NCI-H524 (cell line): ENCODE results near the gene CCL13.
A peak's percentile ranks its signal among the peaks of the same experiment; 100 is the strongest.

Experiments
- DNase-seq, 2 experiments: peaks; one replicate each; lab custom pipeline; 2025; lab: John Stamatoyannopoulos, UW

CCL13 gene

GRCh38 chr17:34363183-34363661 is 6.9 kb downstream of the CCL13 start, which contains the start of gene CCL1:
CCL1 (minus strand) TSS chr17:34363233; CDS start chr17:34363161, 72 bp downstream.
- no peak for DNase-seq

DNA sequence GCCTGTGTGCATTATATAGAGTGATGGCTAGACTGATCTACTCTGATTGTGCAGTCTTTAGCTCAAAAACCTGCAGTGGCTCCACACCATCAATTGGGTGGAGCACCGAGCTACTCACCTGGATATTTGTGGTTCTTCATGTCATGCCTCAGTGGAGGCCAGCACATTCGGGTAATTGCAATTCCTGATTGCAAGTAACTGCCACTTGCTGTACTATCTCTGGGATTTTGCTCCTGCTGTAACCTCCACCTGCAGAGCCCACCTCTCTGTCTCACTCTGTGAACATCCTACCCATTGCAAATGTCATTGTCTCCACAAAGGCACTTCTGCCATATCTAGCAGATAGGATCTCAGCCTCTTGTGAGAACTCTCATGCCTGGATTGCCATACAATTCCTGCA is 8.5 kb downstream of the CCL13 start:
- DNase-seq, result no peak

DNA sequence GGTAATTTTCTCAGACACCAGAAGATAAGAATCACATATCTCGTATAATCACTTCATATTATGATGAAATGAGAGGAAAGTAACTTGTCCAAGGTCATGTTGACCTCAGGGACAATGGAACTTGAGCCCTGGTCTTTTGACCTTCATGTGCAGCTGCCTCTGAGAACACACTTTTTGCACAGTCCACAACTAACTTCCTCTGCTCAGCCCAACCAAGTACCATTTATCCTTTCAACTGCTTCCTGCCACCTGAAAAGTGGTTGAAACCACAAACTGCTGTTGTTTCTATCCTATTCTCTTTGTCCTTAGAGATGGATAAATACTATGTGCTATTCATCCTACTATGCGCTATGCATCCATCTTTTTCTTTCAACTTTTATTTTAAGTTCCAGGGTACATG is 9.1 kb downstream of the CCL13 start:
- DNase-seq, result no peak

GRCh38 chr17:34366010-34366409 is 9.7 kb downstream of the CCL13 start:
- no peak for DNase-seq

- DNase-seq, result no peak
These were observed 10.3 kb downstream of the CCL13 start for GRCh38 chr17:34366529-34367107.

DNA sequence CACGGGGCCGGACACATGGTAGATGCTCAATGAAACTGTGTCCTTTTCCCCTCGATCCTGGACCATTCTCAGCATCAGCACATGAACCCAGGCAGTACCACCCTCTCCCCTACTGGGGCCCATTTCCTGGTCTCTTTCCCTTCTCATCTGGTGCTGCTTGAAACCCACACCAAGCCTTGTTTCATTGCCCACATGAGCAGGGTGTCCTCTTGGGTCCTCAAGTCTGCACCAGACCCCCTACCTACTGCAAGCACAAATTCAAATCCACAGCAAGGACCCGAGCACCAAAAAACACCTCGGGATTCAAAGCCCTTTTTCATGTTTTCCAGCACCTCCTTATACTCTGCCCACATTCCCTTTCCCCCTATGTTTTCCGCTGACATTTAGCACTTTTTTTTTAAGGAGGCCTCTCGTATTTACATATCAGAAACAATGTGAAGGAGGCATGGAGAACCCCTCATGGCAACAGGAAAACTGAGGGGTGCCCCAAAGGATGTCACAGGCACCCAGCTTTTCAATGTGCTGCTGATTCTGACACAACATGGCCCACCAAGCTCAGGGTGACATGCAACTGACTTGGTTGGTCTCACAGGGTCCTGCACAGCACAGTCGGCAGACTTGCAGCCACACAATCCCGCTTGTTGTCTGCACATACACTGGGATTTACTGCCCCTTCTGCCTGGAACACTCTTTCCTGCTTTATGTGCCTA is 11.4 kb downstream of the CCL13 start:
- DNase-seq, result no peak

DNA sequence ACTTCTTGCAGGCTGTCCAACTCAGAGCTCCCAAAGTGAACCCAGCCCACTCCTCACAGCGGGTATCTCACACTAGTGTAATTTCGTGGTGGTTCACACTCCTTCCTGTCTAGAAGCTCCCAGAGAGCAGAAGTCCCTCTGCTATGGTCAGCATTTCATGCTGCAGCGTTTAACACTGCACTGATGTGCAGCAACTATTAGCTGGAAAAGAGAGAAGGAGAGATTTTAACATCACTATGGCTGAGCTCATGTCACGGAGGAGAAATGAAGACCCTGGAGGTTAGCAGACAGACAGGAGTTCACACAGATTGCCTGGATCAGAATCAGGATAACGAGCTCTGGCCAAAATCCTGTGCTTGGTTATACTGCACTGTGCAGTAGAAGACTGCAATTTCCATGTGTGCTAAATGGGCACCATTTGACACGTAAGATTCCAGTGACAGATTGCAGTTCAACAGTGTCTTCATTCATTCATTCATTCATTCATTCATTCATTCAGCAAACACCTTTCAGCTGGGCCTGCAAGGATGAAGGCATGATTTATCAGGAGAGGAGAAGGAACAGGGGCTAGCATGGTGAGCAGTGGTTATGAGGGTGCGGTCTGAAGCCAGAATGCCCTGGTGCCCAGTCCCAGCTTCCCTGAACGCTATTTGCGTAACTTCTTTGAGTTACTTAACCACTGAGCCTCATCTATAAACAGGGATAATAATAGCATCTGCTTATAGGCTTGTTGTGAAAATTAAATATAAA is 12.1 kb downstream of the CCL13 start:
- no peak for DNase-seq

- no peak for DNase-seq
These were observed 12.7 kb downstream of the CCL13 start for GRCh38 chr17:34368946-34369500.

GRCh38 chr17:34369571-34369970 is 13.3 kb downstream of the CCL13 start:
- no peak for DNase-seq

DNA sequence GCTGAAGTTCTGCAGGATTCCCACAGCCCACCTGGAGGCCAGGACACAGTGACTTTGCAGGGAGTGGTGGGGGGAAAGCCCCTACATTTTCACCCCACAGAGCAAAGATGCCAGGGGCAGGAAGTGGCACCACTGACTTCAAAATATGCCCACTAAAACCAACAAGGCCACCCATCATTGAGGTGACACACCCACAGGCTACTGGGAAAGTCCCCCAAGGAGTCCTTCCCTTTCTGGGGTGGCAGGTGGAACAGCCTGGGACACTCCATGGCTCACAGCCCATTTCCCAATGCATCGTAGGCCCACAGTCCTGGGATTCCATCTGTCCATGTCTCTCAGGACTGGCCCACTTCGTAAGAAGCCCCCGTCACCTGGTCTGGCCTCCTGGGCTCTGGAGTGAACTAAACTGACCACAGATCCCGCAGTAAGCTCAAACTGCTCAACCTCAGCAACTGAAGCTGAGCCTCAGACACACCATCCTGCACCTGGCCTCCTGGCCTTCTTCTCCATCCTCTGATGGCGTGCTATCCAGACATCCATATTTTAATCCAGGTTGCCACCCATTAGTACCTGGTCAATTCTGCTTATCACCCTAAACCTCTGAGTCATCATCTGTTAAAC is 14.2 kb downstream of the CCL13 start:
- no peak for DNase-seq

GRCh38 chr17:34370997-34371395 is 14.7 kb downstream of the CCL13 start:
- DNase-seq, result no peak

DNA sequence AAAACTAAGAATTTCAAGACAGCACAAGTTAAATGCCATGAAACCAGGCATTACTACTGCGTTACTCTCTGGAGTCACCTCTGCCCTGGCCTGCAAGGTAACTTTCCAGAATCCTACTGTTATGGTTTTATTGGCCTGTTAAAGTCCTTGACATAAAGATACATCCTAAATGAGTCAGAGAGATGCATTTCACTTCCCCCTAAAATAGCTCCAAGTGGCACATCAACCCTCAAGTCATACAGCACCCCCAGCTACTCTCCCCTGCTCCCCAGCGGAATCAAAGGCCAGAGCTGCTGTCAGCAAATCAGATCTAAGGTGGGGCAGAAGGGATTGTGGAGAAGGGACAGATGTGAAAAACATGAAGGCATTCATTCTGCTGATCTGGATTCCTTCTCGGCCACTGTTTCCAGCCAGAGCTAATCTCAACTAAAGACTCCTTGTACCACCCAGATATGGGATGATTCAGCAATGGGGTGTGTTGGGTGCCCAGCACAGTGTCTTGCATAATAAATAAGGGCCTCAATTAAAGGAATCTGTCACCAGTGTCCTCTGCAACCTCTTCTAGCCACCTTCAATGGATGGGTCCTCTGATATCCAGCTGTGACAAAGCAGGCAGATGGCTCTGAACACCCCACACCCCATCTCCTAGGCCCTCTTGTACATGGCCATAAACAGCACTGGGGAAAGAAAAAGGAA is 15.3 kb downstream of the CCL13 start:
- DNase-seq, result no peak

DNA sequence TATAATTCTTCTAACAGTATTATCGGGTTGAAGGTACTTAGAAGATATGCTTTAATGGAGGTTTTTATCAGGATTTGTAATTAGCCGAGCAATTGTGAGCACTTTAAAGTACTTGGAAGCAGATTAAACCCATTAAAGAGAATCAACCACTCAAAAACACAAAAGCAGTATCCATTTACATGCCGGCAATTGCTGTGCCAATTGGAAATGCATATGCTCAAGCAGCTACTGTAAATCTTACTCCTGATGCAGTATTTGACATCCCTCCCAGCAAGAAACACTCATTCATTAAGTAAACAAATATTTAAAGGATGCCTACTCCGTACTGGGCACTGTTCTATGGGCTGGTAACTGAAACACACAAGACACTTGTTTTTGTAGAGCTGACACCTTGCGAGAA is 18.2 kb downstream of the CCL13 start:
- DNase-seq, result peak; percentile 11 to 27

DNA sequence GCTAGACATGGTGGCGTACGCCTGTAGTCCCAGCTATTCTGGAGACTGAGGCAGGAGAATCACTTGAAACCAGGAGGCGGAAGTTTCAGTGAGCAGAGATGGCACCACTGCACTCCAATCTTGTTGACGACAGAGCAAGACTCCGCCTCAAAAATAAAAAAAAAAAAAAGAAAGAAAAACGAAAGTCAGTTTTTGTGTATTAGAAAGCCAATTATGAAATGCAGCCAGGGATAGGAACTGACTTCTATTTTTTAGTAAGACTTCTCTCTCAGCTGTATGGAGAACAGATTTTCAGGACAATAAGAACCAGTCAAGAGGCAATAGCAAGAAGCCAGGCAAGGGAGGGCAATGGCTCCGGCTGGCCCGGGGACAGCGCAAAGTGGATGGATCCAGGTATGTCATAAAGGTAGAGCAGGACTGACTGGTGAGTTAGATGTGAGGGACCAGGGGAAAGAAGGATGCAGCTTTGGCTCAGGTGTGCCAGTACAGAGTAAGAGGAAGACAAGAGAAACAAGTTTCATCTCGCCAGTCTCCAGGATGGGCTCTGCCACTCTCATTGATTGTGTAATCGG is 19.2 kb downstream of the CCL13 start:
- no peak for DNase-seq

GRCh38 chr17:34377078-34377823 is 21.0 kb downstream of the CCL13 start:
- no peak for DNase-seq

DNA sequence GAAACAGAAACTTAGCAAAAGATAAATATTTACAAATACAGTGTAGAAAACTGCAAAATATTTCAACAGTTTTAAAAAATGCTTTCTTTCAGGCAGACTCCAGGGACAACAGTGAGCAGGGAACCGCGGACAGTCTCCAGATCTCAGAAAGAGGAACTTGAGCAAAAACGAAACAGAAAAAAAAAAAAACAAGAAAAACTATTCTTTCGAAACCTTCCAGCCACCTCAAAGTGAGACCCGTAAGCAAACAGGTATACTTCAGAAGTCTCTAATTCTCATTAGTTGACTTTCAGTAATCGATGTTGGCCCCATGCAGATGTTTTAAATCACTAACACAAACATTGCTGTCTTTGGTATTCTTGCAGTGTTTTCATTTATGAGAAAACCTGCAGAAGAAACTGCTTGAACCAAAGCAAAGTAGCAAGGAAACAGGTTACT is 22.4 kb downstream of the CCL13 start:
- DNase-seq, result no peak

DNA sequence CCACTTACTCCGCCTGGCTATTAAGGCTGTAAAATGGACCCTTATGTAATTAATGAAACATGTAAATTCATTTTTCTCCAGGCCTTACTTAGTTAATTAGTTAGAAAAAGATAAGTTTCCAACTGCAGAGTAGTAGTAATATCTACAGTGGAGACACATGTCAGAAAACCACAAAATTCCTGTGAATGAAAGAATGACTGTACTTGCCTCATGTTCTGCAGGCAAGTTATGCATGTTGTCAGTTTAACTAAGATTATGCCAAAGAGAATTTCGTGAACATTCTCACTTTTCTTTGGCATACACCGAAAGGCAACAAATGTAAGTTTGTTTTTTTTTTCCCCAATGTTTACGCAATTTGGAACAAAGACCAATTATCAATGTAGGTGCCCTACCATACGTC is 23.6 kb downstream of the CCL13 start:
- DNase-seq, result no peak

GRCh38 chr17:34382621-34383124 is 26.4 kb downstream of the CCL13 start:
- no peak for DNase-seq

DNA sequence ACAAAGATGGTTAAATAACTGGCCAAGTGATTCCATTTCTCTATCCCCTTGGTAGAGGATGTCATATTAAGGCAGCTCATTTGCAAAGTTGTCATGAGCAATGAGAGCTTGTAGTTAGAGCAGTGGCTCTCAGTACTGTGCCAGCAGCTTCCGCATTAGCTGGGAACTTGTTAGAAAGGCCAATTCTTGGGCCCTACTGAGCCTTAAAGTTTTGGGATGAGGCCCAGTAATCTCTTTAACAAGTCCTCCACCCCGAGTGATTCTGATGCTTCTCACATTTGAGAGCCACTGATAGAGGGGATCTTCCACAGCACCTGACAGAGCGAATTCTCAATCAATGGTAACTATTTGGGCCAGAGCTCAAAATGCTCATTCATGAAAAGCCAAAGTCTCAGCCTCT is 26.9 kb downstream of the CCL13 start:
- DNase-seq, result no peak

- DNase-seq, result no peak
These were observed 28.0 kb downstream of the CCL13 start for GRCh38 chr17:34384271-34384670.
